Progenitor cell of endocrine pancreas (in vitro differentiated cells): Measurements from ENCODE around the gene FBXW5. TPM values are rescaled to one million over a fixed set of nuclear protein-coding genes. Genes with fewer than 3 reads are reported as not detected.

ENCODE experiments used
- DNase-seq: peaks from one replicate; pipeline ENCODE4 v3.0.0; 2021; ENCODE audit warnings: low spot score; ENCODE audit not compliant: unreplicated experiment
- H3K27ac Mint-ChIP-seq: 2 replicates; pipeline ENCODE4 v1.8.0; 2021; ENCODE audit warnings: mild to moderate bottlenecking, moderate library complexity, mixed read lengths
- H3K27me3 Mint-ChIP-seq: 2 replicates; pipeline ENCODE4 v1.8.0; 2021; ENCODE audit warnings: mixed read lengths
- H3K36me3 Mint-ChIP-seq: 2 replicates; pipeline ENCODE4 v1.8.0; 2022; ENCODE audit warnings: mixed read lengths; ENCODE audit not compliant: insufficient read depth
- H3K4me1 Mint-ChIP-seq: 2 replicates; pipeline ENCODE4 v1.8.0; 2021; ENCODE audit warnings: low read depth, mixed read lengths
- H3K4me3 Mint-ChIP-seq: 2 replicates; pipeline ENCODE4 v1.8.0; 2021; ENCODE audit warnings: low read depth, mild to moderate bottlenecking, moderate library complexity, mixed read lengths
- H3K9me3 Mint-ChIP-seq: 2 replicates; pipeline ENCODE4 v1.8.0; 2021; ENCODE audit warnings: low read depth, mixed read lengths
- total RNA-seq: library from RNA; stranded (reverse); gene quantifications from 2 replicates; pipeline ENCODE4 v1.2.1, GENCODE V29; 2021
- TF ChIP-seq, protein P1 (sequence below): fragments of 200-600 bp; sonication (generic); IDR thresholded peaks from one replicate; pipeline ENCODE4 v1.5.0; 2021; ENCODE audit warnings: antibody characterized with exemption, mild to moderate bottlenecking; ENCODE audit not compliant: unreplicated experiment

Gene FBXW5
- total RNA-seq, 1 donor from 2014 or later: 77.3 TPM

DNA sequence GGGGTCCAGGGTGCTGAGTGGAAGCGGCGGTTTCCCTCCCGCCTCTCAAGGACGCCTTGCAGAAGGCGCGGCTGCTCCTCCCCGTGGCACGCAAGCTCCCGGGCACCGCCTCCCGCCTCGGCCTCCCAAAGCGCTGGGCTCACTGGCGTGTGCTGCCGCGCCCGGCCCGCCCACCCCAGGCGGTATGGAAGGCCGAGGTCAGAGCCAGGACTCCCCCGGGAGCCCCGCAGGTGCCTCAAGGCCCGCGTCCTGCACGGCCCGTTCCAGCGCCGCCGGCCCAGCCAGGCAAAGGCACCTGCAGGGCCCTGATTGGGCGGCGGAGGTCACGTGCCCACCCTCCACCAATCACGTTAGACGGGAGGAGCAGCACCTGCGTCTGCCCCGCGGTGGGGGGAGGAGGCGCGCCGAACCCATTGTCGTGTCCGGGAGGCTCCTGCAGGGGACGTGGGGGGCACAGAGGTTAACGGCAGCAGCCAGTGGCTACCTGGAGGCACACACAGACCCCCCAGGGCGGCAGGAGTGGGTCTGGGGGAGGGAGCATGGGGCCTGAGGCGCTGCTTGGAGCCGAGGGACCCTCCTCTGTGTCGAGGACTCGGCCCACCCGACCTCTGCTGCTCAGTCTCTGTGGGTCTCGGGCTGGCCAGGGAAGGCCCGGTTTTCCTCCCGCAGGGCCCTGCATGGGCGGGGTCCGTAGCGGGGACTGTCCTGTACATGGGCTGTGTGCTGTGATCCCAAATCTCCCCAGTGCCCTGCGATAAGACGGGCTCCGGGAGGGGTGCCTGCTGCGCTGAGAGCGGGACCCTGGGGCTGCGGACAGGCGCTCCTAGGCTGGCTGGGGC lies 5.5 kb upstream of the FBXW5 start:
- Mint-ChIP-seq H3K9me3 (no peaks in the 10 kb centered on the region), H3K27me3 (no peaks in the 10 kb centered on the region), H3K36me3 (no peaks in the 10 kb centered on the region), H3K4me3 (peak overlapping the region; percentile 78), H3K27ac (peak overlapping the region; percentile 97), H3K4me1 (peaks cover 2% of the 10 kb centered on the region)
- DNase-seq: peak; percentile 98
- TF ChIP-seq, protein P1, sequence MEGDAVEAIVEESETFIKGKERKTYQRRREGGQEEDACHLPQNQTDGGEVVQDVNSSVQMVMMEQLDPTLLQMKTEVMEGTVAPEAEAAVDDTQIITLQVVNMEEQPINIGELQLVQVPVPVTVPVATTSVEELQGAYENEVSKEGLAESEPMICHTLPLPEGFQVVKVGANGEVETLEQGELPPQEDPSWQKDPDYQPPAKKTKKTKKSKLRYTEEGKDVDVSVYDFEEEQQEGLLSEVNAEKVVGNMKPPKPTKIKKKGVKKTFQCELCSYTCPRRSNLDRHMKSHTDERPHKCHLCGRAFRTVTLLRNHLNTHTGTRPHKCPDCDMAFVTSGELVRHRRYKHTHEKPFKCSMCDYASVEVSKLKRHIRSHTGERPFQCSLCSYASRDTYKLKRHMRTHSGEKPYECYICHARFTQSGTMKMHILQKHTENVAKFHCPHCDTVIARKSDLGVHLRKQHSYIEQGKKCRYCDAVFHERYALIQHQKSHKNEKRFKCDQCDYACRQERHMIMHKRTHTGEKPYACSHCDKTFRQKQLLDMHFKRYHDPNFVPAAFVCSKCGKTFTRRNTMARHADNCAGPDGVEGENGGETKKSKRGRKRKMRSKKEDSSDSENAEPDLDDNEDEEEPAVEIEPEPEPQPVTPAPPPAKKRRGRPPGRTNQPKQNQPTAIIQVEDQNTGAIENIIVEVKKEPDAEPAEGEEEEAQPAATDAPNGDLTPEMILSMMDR: peak; percentile 26

DNA sequence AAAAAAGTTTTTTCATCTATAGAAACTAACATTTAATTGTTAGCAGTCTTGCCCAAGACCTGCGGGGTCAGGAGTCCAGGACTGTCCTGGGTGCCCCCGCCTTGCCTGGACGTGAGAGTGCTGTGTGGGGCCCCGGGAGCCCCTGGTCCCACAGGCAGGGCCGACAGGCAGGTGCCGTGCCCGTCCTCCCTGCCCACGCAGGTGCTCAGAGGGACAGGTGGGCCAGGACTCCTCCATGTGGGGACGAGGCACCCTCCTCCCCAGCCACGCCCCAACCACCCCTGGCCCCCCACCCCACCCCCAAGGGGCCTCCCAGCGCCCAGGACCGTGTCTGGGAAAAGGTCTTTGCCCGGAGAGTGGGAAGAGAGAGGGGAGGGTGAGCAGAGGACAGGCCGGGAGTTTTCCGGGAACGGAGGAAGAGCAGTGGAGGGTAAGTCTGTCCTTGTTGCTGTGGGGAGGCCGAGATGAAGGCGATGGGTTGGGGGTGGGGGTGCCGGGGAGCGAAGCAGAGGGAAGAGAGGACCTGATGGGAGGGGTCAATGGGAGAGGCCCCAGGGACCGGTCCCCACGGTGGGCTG lies 4.8 kb upstream of the FBXW5 start:
- peak overlapping the region; percentile 56 for H3K27ac Mint-ChIP-seq
- TF ChIP-seq, protein P1: no peak

DNA sequence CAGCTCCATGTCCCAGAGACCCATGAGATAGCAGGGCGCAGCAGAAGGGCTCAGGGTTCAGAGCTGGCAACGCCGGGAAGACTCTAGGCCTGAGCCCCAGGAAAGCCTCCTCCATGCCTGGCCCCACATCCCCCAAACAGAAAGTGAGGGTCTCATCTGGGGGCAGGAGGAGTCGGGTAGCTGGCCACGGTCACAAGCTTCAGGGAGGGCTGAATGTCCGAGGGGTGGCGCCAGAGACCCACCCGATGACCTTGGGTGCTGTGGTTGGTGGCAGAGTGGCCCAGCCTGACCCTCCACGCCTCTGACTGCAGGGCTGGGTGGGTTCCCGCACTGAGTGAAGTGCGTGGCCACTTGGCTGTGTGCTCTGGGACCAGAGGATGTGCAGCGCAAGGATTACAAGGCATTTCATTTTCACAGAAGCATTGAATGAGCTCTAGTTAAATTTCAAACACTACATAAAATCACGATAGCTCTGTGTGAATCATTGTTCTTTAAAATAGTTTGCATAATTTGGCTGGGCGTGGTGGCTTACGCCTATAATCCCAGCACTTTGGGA lies 3.5 kb upstream of the FBXW5 start:
- no peak for DNase-seq
- TF ChIP-seq, protein P1: peak; percentile 53
- Mint-ChIP-seq H3K27me3 (no peaks in the 10 kb centered on the region), H3K36me3 (no peaks in the 10 kb centered on the region), H3K4me1 (peaks cover 2% of the 10 kb centered on the region), H3K9me3 (no peaks in the 10 kb centered on the region), H3K4me3 (peak overlapping the region; percentile 59), H3K27ac (peak overlapping the region; percentile 69)

More for the DNA sequence above, 4.8 kb upstream of the FBXW5 start:
- peaks cover 2% of the 10 kb centered on the region for H3K4me1 Mint-ChIP-seq
- H3K9me3 Mint-ChIP-seq: no peaks in the 10 kb centered on the region
- H3K4me3 Mint-ChIP-seq: peak overlapping the region; percentile 78
- no peak for DNase-seq
- H3K27me3 Mint-ChIP-seq: no peaks in the 10 kb centered on the region
- H3K36me3 Mint-ChIP-seq: no peaks in the 10 kb centered on the region

DNA sequence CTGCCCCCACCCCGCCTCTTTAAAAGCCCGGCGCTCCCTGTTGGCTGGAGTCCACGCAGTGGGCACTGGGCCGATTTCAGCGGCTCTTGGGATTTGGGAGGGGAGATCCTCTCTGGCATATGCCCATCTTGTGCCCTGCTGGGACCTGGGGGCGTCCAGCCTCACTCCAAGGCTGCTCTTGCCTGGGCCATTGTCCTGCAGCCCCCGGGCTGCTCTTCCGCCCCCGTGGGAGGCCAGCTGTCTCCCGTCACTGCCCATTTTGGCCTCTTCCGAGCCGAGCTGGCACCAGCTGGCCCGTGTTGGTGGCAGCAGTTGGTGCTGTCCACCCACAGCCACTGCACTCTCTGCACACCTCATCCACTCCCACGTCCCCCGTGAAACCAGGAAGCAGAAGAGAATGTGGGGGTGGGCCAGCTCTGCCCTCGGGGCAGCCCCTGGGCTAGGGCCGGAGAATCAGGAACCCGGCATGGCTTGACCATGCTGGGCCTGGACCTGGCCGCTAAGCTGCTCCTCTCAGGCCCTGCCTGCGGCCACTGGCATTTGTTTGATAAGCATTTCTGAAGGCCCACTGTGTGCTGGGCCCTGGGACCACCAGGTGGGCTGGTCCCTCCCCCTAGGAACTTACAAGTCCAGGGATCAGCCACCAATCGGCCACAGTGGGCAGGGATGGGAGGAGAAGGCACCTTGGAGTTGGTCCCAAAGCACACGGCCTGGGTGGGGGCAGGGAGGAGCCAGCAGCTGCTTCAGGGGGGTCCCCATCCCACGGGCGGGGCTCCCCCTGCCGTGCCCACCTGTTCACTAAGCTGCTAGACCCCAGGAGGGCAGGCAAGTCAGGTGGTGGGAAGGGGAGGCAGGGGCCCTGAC lies 2.7 kb upstream of the FBXW5 start:
- H3K36me3 Mint-ChIP-seq: no peaks in the 10 kb centered on the region
- no peak overlapping the region for H3K4me3 Mint-ChIP-seq
- H3K27ac Mint-ChIP-seq: no peak overlapping the region
- no peaks in the 10 kb centered on the region for H3K27me3 Mint-ChIP-seq
- TF ChIP-seq, protein P1: no peak
- DNase-seq: no peak
- peaks cover 2% of the 10 kb centered on the region for H3K4me1 Mint-ChIP-seq
- H3K9me3 Mint-ChIP-seq: no peaks in the 10 kb centered on the region
